Activated T-helper 2 cell treated with anti-CD3 and anti-CD28 coated beads, Interferon-gamma antibody, Interleukin-2, Interleukin-4, amounts not matched to agents 10 μg/mL and 5 μg/mL and 100 μg/mL, durations not matched to agents 14 hours and 24 hours and 36 hours (primary cell): ENCODE measurements around the gene SLC22A15. TPM values are rescaled to one million over a fixed set of nuclear protein-coding genes. Genes with fewer than 3 reads are reported as not detected.

Source experiments
- DNase-seq: peaks from one replicate; pipeline ENCODE4 v3.0.0; 2021; ENCODE audit warnings: low spot score
- H3K27ac Mint-ChIP-seq: one replicate; pipeline ENCODE4 v1.8.0; 2021; ENCODE audit warnings: mixed read lengths
- H3K27me3 Mint-ChIP-seq: one replicate; pipeline ENCODE4 v1.8.0; 2021; ENCODE audit warnings: low read depth, mixed read lengths
- H3K36me3 Mint-ChIP-seq: one replicate; pipeline ENCODE4 v1.8.0; 2021; ENCODE audit warnings: low read depth, mixed read lengths
- H3K4me1 Mint-ChIP-seq: one replicate; pipeline ENCODE4 v1.8.0; 2021; ENCODE audit warnings: low read depth, mixed read lengths
- H3K4me3 Mint-ChIP-seq: one replicate; pipeline ENCODE4 v1.8.0; 2021; ENCODE audit warnings: low read depth, mild to moderate bottlenecking, moderate library complexity, mixed read lengths
- H3K9me3 Mint-ChIP-seq: one replicate; pipeline ENCODE4 v1.8.0; 2021; ENCODE audit warnings: mixed read lengths
- intact Hi-C: fragments of 100-400 bp; cut with micrococcal nuclease; formaldehyde crosslinking; loops from one replicate; pipeline ENCODE4 v1.15.1; 2023
- total RNA-seq: library from RNA; stranded (reverse); gene quantifications from 2 replicates; pipeline ENCODE4 v1.2.3, GENCODE V29; 2022

The SLC22A15 gene
- total RNA-seq, 1 donor from 2014 or later: 0.52 TPM

- peaks cover 7% of the 10 kb centered on the region for H3K9me3 Mint-ChIP-seq
- no peaks in the 10 kb centered on the region for H3K4me1 Mint-ChIP-seq
- no peak overlapping the region for H3K27ac Mint-ChIP-seq
- intact Hi-C loops: no loop called here
- H3K36me3 Mint-ChIP-seq: no peaks in the 10 kb centered on the region
- H3K27me3 Mint-ChIP-seq: peaks cover 14% of the 10 kb centered on the region
- no peak overlapping the region for H3K4me3 Mint-ChIP-seq
- no peak for DNase-seq
Observed at GRCh38 chr1:116099379-116099778, 123.1 kb downstream of the SLC22A15 start.

- H3K27ac Mint-ChIP-seq: no peak overlapping the region
- peaks cover 6% of the 10 kb centered on the region for H3K9me3 Mint-ChIP-seq
- no peak overlapping the region for H3K4me3 Mint-ChIP-seq
- DNase-seq: no peak
- H3K27me3 Mint-ChIP-seq: peaks cover 13% of the 10 kb centered on the region
- intact Hi-C loops: no loop called here
- H3K36me3 Mint-ChIP-seq: no peaks in the 10 kb centered on the region
- H3K4me1 Mint-ChIP-seq: no peaks in the 10 kb centered on the region
Observed at GRCh38 chr1:116099919-116100318, 123.6 kb downstream of the SLC22A15 start.

- Mint-ChIP-seq H3K4me1 (no peaks in the 10 kb centered on the region), H3K27ac (no peak overlapping the region), H3K27me3 (peaks cover 8% of the 10 kb centered on the region), H3K36me3 (no peaks in the 10 kb centered on the region), H3K9me3 (no peaks in the 10 kb centered on the region), H3K4me3 (no peak overlapping the region)
- DNase-seq: no peak
- intact Hi-C loops: no loop called here
Observed at GRCh38 chr1:116104667-116105066, 128.4 kb downstream of the SLC22A15 start.

- Mint-ChIP-seq H3K36me3 (no peaks in the 10 kb centered on the region), H3K27me3 (peaks cover 7% of the 10 kb centered on the region), H3K27ac (no peak overlapping the region)
Observed at GRCh38 chr1:116105996-116106395, 129.7 kb downstream of the SLC22A15 start.

GRCh38 chr1:116106646-116107045 lies 130.3 kb downstream of the SLC22A15 start:
- H3K27me3 Mint-ChIP-seq: peaks cover 7% of the 10 kb centered on the region
- intact Hi-C loops: no loop called here
- no peaks in the 10 kb centered on the region for H3K4me1 Mint-ChIP-seq
- no peaks in the 10 kb centered on the region for H3K9me3 Mint-ChIP-seq
- no peak overlapping the region for H3K27ac Mint-ChIP-seq
- no peaks in the 10 kb centered on the region for H3K36me3 Mint-ChIP-seq
- no peak for DNase-seq
- no peak overlapping the region for H3K4me3 Mint-ChIP-seq

More at GRCh38 chr1:116105996-116106395, 129.7 kb downstream of the SLC22A15 start:
- no peak for DNase-seq
- H3K4me3 Mint-ChIP-seq: no peak overlapping the region
- H3K4me1 Mint-ChIP-seq: no peaks in the 10 kb centered on the region
- H3K9me3 Mint-ChIP-seq: no peaks in the 10 kb centered on the region
- intact Hi-C loops: no loop called here

- no peak overlapping the region for H3K4me3 Mint-ChIP-seq
- intact Hi-C loops: no loop called here
- no peaks in the 10 kb centered on the region for H3K9me3 Mint-ChIP-seq
- H3K27ac Mint-ChIP-seq: no peak overlapping the region
- peaks cover 6% of the 10 kb centered on the region for H3K27me3 Mint-ChIP-seq
- H3K4me1 Mint-ChIP-seq: no peaks in the 10 kb centered on the region
- no peaks in the 10 kb centered on the region for H3K36me3 Mint-ChIP-seq
- DNase-seq: no peak
Observed at GRCh38 chr1:116107371-116107770, 131.1 kb downstream of the SLC22A15 start.

GRCh38 chr1:116110567-116111523 lies 134.5 kb downstream of the SLC22A15 start, which contains the start of gene MAB21L3:
MAB21L3 (plus strand) TSS chr1:116111399; CDS start chr1:116112616, 1,217 bp downstream.
- Mint-ChIP-seq H3K27me3 (peaks cover 15% of the 10 kb centered on the region), H3K36me3 (no peaks in the 10 kb centered on the region), H3K27ac (no peak within 1 kb of the TSS), H3K4me3 (no peak within 1 kb of the TSS), H3K9me3 (no peaks in the 10 kb centered on the region), H3K4me1 (no peaks in the 10 kb centered on the region)
- DNase-seq: no peak
- intact Hi-C loops: no loop called here

GRCh38 chr1:116111524-116112021 lies 135.3 kb downstream of the SLC22A15 start:
- peaks cover 15% of the 10 kb centered on the region for H3K27me3 Mint-ChIP-seq
- intact Hi-C loops: no loop called here
- H3K27ac Mint-ChIP-seq: no peak overlapping the region
- H3K4me3 Mint-ChIP-seq: no peak overlapping the region
- H3K9me3 Mint-ChIP-seq: no peaks in the 10 kb centered on the region
- no peak for DNase-seq
- no peaks in the 10 kb centered on the region for H3K36me3 Mint-ChIP-seq
- no peaks in the 10 kb centered on the region for H3K4me1 Mint-ChIP-seq

- peaks cover 13% of the 10 kb centered on the region for H3K27me3 Mint-ChIP-seq
- no peak for DNase-seq
- H3K9me3 Mint-ChIP-seq: no peaks in the 10 kb centered on the region
- no peak overlapping the region for H3K4me3 Mint-ChIP-seq
- no peaks in the 10 kb centered on the region for H3K4me1 Mint-ChIP-seq
- H3K36me3 Mint-ChIP-seq: no peaks in the 10 kb centered on the region
- intact Hi-C loops: no loop called here
- H3K27ac Mint-ChIP-seq: no peak overlapping the region
Observed at GRCh38 chr1:116112388-116113140, 136.3 kb downstream of the SLC22A15 start.

GRCh38 chr1:116113615-116114014 lies 137.3 kb downstream of the SLC22A15 start:
- Mint-ChIP-seq H3K27me3 (peaks cover 16% of the 10 kb centered on the region), H3K4me1 (no peaks in the 10 kb centered on the region), H3K4me3 (no peak overlapping the region), H3K36me3 (no peaks in the 10 kb centered on the region), H3K9me3 (no peaks in the 10 kb centered on the region), H3K27ac (no peak overlapping the region)
- no peak for DNase-seq
- intact Hi-C loops: no loop called here

- no peak overlapping the region for H3K27ac Mint-ChIP-seq
- no peaks in the 10 kb centered on the region for H3K36me3 Mint-ChIP-seq
- DNase-seq: no peak
- intact Hi-C loops: no loop called here
- peaks cover 19% of the 10 kb centered on the region for H3K27me3 Mint-ChIP-seq
- H3K4me1 Mint-ChIP-seq: no peaks in the 10 kb centered on the region
- H3K4me3 Mint-ChIP-seq: no peak overlapping the region
- H3K9me3 Mint-ChIP-seq: no peaks in the 10 kb centered on the region
Observed at GRCh38 chr1:116115476-116116439, 139.4 kb downstream of the SLC22A15 start.

- Mint-ChIP-seq H3K9me3 (no peaks in the 10 kb centered on the region), H3K4me1 (no peaks in the 10 kb centered on the region), H3K4me3 (no peak overlapping the region), H3K27me3 (peaks cover 27% of the 10 kb centered on the region), H3K36me3 (no peaks in the 10 kb centered on the region), H3K27ac (no peak overlapping the region)
- no peak for DNase-seq
- intact Hi-C loops: no loop called here
Observed at GRCh38 chr1:116118471-116118870, 142.2 kb downstream of the SLC22A15 start.
